Measurements from ENCODE around the gene EMX1.

Gene EMX1

GRCh38 chr2:72975017-72975416 lies 57.7 kb downstream of the EMX1 start:
- FAIRE-seq: no peak
- DNase-seq (ENCODE audit: low spot score): no peak

DNA sequence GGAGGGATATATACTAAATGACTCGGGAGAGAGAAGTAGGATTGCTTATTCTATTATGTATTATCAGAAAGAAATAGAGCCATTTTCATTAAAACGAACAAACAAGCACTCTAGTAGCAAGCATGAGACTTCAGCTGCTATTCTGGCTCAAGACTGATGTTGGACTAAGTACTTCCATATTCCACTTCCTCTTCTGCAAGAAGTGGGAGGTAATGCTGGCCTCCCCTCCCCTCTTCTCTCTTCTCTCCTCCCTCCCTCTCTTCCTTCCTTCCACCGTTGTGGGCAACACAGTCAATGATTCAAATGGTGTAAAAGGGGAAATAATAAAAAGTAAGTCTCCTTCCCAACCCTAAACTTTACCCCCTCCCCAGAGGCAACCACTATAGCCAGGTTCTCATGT lies 62.6 kb downstream of the EMX1 start:
- no peak for FAIRE-seq
- no peak for DNase-seq (ENCODE audit: low spot score)

GRCh38 chr2:72980535-72981217 lies 63.4 kb downstream of the EMX1 start:
- peak; percentile 32 for DNase-seq (ENCODE audit: low spot score)
- no peak for FAIRE-seq

DNA sequence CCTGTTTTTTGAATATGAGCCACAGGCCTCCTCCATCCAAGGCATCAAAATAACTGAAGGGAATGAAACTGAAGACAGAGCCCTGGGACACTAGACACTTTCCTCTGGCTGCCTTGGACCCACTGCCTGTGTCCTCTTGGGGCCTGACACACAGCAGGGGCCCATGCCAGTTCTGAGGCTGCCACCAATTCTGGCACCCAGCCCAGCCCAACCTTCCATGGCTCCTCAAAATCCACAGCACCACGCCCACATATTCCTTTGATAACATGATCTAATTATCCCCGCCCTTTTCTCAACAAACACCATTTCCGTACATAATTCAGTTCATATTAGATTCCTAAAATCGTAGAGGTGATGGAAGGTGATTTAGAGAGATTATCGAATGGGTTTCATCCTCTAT lies 64.2 kb downstream of the EMX1 start:
- FAIRE-seq: no peak

DNA sequence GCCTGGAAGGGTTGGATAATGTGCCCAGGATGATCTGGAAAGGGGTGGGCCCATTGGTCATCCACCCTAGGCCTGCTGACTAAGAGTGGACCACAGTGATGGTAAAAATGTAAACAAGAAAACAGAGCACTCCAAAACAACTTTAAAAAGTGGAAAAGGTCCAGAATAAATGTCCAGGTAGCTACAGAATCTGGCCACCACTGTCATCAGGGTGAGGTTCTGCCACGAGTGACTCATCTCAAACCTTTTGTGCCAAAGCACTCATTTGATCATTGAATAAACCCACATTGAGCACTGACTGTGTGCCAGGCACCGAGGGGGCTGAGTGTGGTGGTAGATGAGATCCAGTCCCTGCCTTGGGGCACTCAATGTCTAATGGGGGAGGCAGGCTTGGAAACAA lies 64.9 kb downstream of the EMX1 start:
- no peak for DNase-seq (ENCODE audit: low spot score)
- no peak for FAIRE-seq

More for the DNA sequence above, 64.2 kb downstream of the EMX1 start:
- no peak for DNase-seq (ENCODE audit: low spot score)

DNA sequence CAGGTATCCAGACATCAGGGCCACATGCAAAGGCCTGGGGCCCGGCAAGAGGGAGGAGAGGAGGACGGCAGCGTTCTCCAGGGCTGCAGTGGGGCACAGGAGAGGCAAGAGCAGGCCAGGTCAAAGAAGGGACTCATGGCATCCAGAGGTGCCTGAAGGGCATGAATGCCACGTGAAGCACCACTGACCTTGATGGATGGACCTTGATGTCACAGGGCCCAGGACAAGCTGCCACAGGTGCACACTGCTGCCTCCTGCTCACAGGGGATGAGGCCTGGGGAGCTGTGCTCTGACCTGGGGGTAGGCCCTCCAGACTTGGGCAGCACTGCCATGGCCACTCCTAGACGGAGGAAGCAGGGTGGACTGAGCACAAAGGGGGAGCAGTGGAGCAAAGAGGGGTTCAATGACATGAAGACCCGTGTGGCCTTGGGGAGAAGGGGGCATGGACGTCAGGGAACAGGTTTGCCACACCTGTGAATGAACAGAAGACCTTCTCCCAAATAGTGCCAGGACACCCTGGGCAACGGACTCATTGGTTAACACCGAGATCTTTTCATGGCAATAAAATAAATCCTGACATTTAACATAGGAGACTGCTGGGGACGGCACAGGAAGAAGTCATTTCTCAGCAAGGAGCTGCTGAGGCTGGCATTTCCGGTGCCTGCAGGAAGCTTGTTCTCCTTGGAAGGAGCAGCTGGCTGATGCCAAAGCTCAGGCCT lies 65.6 kb downstream of the EMX1 start:
- DNase-seq (ENCODE audit: low spot score) (no peak), FAIRE-seq (no peak)

GRCh38 chr2:72983500-72984161 lies 66.3 kb downstream of the EMX1 start:
- DNase-seq (ENCODE audit: low spot score): no peak
- no peak for FAIRE-seq

DNA sequence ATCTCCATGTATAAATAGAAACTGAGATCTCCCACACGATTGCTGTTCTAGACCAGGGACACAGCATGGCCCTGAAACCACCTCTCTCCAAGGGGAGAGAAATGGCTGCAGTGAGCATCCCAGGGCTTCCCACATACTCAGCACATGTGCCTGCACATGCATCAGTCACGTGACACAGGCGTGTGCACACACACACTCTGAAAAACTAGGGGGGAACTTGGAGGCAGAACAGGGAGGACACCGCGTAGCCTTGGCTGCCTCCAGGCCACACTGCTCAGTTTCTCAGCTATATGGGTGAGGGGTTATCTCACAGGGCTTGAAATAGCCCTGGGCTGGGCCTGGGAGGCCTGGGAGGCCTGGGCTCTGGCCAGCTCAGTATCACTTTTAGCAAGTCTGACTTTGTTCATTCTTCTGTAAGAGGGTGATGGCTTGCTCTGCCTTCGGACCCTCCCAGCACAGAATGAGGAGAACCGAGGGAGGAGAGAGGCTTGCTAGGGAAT lies 66.9 kb downstream of the EMX1 start:
- FAIRE-seq (no peak), DNase-seq (ENCODE audit: low spot score) (no peak)

Measured in urothelium cell line (cell line).